ENCODE results near the gene CAPN6. TPM values are rescaled to one million over a fixed set of nuclear protein-coding genes. Genes with fewer than 3 reads are reported as not detected.

Gene CAPN6
- total RNA-seq, 1 experiment from 2014 or later: 0.08 TPM

GRCh38 chrX:111268506-111268905, 1.8 kb downstream of the CAPN6 start:
- H3K9me3 ChIP-seq (ENCODE audit: control insufficient read depth, insufficient read depth, low read depth, low read length): no peaks in the 10 kb centered on the region
- H3K4me3 ChIP-seq (ENCODE audit: low read depth in 2 of 2, low read length in 2 of 2): no peak overlapping the region
- POLR2A ChIA-PET: no interaction called here
- H3K4me1 ChIP-seq (ENCODE audit: control insufficient read depth, insufficient read depth, low read length): no peaks in the 10 kb centered on the region
- CTCF ChIA-PET: no interaction called here
- TF ChIP-seq SIN3A (IDR thresholded peaks at IDR 0.05; ENCODE audit: borderline replicate concordance, insufficient read depth, low read depth, low read length) (no peak), TCF7L2 (IDR thresholded peaks at IDR 0.05; ENCODE audit: low read depth, low read length) (no peak), REST (IDR thresholded peaks at IDR 0.05; ENCODE audit: insufficient read depth in 1 of 2, low read depth in 2 of 2, low read length in 1 of 2) (no peak), POLR2AphosphoS5 (IDR thresholded peaks at IDR 0.05; ENCODE audit: low read depth, low read length) (no peak), CTCF (IDR thresholded peaks at IDR 0.05) (no peak)
- no peak for DNase-seq (ENCODE audit: low read depth, low spot score)
- no TSS peak for BruUV-seq (replicated peaks)
- intact Hi-C loops (cut with micrococcal nuclease; ENCODE audit: unreplicated experiment): loop anchor here (10.0 kb wide), 1 partner anchor 176 kb away; no protein-coding TSS in a partner anchor
- H3K27ac ChIP-seq (ENCODE audit: low read length): no peak overlapping the region
- 0 out of 2 replicates have a peak, but pooled peaks cover 2% of the 10 kb centered on the region for H3K27me3 ChIP-seq (ENCODE audit: control insufficient read depth, insufficient read depth, low read length)
- ATAC-seq: no peak
- in situ Hi-C loops (cut with HindIII; ENCODE audit: low pct_unique_long_range_greater_than_20kb, low sequenced_read_pairs): no loop called here
- H3K36me3 ChIP-seq (ENCODE audit: control insufficient read depth, insufficient read depth, low read length): no peaks in the 10 kb centered on the region

GRCh38 chrX:111265486-111265885, 4.8 kb downstream of the CAPN6 start:
- POLR2A ChIA-PET: no interaction called here
- TF ChIP-seq POLR2AphosphoS5 (IDR thresholded peaks at IDR 0.05; ENCODE audit: low read depth, low read length) (no peak), CTCF (IDR thresholded peaks at IDR 0.05) (no peak), REST (IDR thresholded peaks at IDR 0.05; ENCODE audit: insufficient read depth in 1 of 2, low read depth in 2 of 2, low read length in 1 of 2) (no peak), TCF7L2 (IDR thresholded peaks at IDR 0.05; ENCODE audit: low read depth, low read length) (no peak), SIN3A (IDR thresholded peaks at IDR 0.05; ENCODE audit: borderline replicate concordance, insufficient read depth, low read depth, low read length) (no peak)
- CTCF ChIA-PET: no interaction called here
- ATAC-seq: no peak
- in situ Hi-C loops (cut with HindIII; ENCODE audit: low pct_unique_long_range_greater_than_20kb, low sequenced_read_pairs) (no loop called here), intact Hi-C loops (cut with micrococcal nuclease; ENCODE audit: unreplicated experiment) (loop anchor here (10.0 kb wide), 1 partner anchor 179 kb away; no protein-coding TSS in a partner anchor)
- H3K9me3 ChIP-seq (ENCODE audit: control insufficient read depth, insufficient read depth, low read depth, low read length): no peaks in the 10 kb centered on the region
- no peak overlapping the region for H3K4me3 ChIP-seq (ENCODE audit: low read depth in 2 of 2, low read length in 2 of 2)
- H3K27me3 ChIP-seq (ENCODE audit: control insufficient read depth, insufficient read depth, low read length): peaks cover 2% of the 10 kb centered on the region; the same call in 1 of the 2 replicates
- DNase-seq (ENCODE audit: low read depth, low spot score): no peak
- H3K4me1 ChIP-seq (ENCODE audit: control insufficient read depth, insufficient read depth, low read length): no peaks in the 10 kb centered on the region
- no peaks in the 10 kb centered on the region for H3K36me3 ChIP-seq (ENCODE audit: control insufficient read depth, insufficient read depth, low read length)
- no peak overlapping the region for H3K27ac ChIP-seq (ENCODE audit: low read length)
- BruUV-seq (replicated peaks): no TSS peak

Measured in Panc1 (cell line).